GM19463 (cell line): ENCODE data around the gene FAM32A.
A peak's percentile ranks its signal among the peaks of the same experiment; 100 is the strongest.
"Not testable (repeated sequence)": the region's sequence is repeated elsewhere in the genome, so short reads cannot be mapped to it uniquely, and the experiment has no call there.

ENCODE experiments used
- ATAC-seq: cut with Tn5 transposase; IDR thresholded peaks from one replicate; pipeline ENCODE4 v1.9.1; 2021; ENCODE audit warnings: mild to moderate bottlenecking, moderate library complexity; ENCODE audit not compliant: unreplicated experiment

FAM32A gene

DNA sequence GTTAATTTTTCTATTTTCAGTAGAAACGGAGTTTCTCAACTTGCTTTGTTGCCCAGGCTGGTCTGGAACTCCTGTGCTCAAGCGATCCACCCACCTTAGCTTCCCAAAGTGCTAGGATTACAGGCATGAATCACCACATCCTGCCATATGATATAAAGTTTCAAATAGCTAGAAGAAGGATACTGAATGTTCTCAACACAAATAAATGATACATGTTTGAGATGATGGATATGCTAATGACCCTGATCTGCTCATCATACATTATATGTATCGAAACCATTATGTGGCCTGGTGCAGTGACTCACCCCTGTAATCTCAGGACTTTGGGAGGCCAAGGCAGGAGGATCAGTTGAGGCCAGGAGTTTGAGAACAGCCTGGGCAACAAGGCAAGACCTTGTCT, 23.4 kb upstream of the FAM32A start:
- ATAC-seq: no peak

DNA sequence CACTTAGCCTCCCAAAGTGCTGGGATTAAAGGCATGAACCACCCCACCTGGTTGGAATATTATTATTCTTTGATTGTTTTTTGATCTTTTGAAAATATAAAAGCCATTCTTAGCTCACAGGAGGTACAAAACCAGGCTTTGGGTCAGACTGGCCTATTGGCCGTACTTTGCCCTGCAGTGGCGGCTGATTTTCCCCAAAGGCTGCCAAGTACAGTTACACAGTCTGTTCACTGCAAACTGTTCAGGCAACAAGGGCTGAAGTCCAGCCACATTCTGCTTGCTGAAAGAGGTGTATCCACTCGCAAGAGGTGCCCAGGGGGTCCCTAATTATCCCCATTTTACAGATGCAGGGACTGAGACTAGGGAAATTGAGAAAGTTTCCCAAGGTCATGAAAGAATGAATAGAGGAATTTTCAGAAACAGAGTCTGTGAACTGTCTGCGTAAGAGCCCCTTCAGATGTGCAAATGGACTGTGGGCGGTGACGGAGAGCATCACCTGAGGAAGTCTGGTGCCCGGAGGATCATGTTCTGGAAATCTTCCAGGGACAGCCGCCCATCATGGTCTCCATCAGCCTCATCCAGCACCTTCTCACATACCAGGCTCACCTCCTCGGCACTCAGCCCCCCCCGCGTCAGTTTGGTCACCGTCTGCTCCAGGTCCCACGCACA, 20.9 kb upstream of the FAM32A start:
- ATAC-seq: no peak

DNA sequence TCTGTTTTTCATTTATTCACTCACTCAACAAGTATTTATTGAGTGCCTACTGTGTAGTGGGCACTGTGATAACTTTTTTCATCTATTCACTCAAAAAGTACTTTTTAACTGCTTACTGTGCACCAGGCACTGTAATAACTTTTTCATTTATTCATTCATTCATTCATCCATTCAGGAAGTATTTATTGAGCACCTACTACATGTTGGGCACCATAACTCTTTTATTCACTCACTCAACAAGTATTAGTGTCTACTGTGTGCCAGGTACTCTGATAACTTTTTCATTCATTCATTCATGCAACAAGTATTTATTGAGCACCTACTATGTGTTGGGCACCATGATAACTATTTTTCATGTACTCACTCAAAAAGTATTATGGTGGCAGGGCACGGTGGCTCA, 18.8 kb upstream of the FAM32A start:
- ATAC-seq: no peak

DNA sequence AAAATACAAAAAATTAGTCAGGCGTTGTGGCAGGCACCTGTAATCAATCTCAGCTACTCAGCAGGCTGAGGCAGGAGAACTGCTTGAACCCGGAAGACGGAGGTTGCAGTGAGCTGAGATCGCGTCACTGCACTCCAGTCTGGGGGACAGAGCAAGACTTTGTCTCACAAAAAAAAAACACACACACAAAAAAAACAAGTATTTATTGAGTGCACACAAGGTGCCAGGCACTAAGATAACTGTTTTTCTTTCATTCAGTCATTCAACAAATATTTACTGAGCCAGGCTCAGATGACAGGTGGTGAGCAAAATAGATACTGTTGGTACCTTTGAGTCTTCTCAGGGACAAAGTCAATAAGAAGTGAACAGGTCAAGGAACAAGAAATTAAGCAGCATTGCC, 18.2 kb upstream of the FAM32A start:
- ATAC-seq: no peak

DNA sequence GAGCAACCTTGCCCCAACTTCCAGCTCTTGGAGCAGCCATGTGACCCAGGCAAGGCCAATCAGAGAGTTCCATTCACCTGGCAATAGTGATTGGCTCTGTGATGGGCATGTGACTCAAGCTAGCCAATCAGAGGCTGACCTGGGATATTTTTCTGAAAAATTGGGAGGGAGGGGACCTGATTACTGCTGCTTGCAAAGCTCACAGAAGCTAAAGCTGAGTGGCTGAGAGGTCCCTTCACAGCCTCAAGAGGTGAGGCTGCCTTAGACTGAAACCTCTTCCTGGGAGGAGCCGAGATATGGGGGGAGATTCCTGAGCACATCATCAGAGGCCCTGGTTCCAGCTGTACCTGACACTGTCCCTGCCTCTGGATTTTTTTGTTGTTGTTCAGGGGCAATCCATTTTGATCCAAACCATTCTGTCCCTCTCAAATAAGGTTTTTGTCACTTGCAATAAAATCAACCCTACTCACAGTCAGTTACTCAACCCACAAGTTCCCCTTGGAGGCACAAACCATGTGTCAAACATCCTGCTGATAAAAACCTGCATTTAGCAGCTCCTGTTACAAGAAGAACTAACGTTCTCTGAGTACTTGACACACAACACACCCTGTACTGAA, 16.6 kb upstream of the FAM32A start:
- no peak for ATAC-seq

DNA sequence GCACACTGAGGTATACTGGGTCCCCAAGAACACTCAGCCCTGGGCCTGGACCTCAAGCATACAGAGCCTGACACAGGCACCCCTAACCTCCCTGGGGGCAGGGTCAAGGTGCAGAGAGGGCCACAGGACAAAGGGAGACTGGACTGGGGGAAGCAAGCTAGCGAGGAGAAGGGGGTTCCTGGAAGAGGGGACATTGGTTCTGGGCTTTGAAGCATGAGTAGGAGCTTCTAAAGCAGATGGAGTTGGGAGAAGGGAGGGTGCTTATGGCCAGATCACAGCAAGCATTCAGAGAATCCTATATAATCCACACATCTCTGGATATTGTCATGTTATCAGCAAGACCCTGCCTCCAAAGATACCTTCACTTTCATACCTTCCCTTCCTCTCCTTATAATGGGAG, 15.1 kb upstream of the FAM32A start:
- ATAC-seq: no peak

DNA sequence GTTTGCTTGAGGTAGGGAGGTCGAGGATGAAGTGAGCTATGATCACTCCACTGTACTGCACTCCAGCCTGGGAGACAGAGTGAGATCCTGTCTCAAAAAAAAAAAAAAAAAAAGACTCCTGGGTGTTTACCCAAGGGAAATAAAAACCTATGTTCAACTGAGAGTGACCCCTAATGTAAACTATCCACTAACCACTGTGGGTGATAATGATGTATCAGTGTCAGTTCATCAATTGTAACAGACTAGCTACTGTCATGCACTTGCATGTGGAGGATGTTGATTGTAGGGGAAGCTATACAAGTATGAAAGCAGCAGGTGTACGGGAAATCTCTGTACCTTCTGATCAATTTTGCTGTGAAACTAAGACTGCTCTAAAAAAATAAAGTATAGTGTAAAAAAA, 9.3 kb upstream of the FAM32A start:
- no peak for ATAC-seq

DNA sequence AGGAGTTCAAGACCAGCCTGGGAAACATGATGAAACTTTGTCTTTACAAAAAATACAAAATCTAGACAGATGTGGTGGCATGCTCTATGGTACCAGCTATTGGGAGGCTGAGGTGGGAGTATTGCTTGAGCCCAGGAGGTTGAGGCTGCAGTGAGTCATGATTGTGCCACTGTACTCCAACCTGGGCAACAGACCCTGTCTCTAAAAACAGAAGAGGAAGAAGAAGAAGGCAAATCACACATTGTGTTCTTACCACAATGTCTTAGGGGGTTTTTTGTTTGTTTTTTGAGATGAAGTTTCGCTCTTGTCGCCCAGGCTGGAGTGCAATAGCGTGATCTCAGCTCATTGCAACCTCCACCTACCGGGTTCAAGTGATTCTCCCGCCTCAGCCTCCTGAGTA, 6.3 kb upstream of the FAM32A start:
- ATAC-seq: not testable (repeated sequence)

DNA sequence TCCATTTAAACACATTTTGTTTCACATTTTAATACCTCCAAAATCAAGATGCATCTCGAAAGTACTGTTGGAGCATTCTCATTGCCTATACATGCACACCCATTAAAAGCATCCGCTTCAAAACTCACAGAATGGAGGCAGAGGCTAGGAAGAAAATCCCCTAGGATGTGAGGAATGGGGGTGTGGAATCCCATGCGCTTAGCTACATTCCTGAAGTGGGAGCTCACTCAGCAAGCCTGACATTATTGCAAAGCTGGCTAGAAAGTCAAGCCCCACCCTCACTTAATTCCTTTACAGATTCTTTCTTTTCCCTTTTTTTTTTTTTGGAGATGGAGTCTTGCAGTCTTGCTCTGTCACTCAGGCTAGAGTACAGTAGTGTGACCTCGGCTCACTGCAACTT, 4.6 kb upstream of the FAM32A start:
- ATAC-seq: no peak

DNA sequence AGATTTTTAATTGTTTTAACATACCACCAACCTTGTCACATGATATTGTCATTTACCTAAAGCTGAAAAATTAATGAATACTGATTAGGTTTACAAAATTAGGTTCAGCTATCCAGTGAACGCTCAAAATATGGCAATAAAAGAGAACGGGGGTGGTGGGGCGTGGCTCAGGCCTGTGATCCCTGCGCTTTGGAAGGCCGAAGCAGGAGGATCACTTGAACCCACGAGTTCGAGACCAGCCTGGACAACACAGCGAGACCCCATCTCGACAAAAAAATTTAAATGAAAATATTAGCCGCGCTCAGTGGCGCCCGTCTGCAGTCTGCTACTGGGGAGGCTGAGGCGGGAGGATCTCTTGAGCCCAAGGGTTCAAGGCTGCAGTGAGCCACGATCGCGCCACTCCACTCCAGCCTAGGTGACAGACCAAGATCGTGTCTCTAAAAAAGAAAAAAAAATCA, 516 bp upstream of the FAM32A start:
- ATAC-seq: no peak

DNA sequence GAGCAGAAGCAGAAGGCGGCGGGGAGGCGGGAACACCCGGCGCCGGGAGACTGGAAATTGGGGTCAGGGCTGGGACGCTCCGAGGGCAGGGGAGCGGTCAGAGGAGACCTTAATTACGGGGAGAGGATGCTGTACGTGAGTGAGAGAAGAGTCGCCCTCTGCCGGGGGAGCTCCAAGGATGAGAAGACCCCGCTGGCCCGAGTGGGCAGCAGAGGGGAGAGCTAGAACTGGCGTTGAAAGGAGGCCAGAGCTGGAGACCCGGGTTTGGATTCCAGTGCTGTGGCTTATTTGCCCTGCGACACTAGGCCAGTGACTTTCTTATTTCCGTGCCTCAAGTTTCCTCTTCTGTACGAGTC, 536 bp downstream of the FAM32A start:
- no peak for ATAC-seq

DNA sequence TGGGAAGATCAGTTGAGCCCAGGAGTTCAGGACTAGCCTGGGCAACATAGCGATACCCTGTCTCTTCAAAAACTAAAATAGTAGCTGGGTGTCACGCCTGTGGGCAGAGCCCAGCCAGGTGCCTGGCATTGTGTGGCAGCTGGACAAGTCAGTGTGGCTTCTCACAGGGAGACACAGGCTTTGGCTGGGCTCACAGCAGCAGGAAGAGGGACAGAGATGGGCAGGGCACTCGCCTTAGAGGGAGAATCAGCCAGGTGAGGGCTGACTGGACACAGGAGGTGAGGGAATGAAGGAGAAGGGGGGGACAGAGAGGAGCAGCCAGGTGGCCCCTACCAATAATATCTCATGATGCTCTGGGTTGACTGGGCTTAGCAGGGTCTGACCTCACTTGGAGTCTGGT, 3.3 kb downstream of the FAM32A start:
- ATAC-seq: no peak

DNA sequence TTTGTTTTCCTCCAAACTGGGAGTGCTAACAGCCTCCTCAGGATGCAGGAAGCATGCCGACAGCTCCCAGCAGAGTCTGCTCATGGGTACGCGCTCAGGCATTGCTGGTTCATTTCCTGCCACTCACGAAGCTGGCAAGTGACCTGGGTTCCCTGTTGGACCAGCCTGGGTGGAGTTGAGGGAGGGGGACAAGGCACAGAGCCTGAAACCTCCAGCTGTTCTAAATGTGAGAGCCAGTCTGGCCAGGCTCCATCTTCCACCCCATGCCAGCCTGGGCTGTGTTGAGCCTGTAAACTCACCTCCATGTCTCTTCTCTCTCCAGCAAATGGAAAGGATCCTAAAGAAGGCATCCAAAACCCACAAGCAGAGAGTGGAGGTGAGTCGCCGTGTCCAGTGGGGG, 5.0 kb downstream of the FAM32A start:
- no peak for ATAC-seq

DNA sequence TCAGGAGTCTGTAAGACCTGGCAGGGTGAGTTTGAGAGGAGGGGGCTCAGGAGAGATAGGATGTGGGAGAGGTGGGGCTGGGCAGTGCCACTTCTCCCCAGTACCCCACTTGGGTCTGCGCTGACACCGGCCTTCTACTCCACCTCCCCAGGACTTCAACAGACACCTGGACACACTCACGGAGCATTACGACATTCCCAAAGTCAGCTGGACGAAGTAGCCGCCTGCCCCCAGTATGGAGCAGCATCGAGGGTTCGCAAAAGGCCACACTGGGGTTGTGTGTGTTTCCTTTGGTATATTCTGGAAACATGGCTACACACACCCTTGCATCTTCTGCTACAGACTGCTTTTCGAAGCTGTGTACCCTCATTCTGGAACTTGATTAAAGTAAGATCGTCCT, 5.5 kb downstream of the FAM32A start:
- ATAC-seq: no peak

DNA sequence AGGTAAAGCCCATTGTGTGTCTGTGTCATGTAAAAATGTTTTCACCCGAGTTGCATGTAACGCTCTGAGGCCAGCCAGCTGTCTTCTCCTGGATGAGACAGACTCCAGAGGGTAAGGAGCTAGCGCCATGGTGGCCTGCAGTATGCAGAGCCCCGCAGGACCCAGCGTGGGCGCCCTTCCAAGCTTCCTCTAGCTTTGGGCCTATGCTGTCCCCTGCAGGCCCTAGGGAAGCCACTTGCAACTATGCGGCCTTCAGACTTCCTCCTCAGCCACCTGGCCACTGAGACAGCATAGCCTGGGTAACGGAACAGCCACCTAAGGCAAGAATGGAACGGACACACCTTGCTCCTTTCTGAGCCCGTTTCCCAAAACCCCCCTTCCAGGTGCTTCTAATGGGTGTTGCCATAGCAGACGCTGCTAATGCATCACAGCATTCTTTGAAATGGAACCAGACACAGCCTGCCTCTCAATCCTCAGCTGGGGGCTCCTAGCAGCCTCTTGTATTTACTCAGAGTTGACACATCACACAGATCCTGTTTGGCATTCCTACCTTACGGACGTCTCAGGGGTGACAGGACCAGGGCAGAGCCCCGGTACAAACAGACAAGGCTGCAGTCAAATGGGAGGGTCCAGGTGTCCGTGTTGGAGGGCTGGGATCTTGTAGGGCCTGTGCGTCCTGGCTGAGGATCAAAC, 6.2 kb downstream of the FAM32A start:
- ATAC-seq: no peak

DNA sequence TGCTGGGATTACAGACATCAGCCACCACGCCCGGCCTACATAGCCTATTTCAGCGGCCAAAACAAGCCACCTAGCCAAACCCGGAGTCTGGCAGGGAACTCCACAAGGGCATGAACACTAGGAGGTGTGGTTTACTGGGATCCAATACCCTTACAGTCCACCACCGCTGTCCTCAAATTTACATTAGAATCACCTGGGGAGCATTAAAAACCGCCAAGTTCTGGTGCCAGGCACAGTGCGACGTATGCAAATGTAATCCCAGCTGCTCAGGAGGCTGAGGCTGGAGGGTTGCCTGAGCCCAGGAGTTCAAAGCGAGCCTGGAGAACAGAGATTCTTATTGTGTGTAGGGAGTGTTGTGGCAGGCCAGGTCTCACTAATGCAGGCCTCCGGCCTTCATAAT, 8.3 kb downstream of the FAM32A start:
- no peak for ATAC-seq

DNA sequence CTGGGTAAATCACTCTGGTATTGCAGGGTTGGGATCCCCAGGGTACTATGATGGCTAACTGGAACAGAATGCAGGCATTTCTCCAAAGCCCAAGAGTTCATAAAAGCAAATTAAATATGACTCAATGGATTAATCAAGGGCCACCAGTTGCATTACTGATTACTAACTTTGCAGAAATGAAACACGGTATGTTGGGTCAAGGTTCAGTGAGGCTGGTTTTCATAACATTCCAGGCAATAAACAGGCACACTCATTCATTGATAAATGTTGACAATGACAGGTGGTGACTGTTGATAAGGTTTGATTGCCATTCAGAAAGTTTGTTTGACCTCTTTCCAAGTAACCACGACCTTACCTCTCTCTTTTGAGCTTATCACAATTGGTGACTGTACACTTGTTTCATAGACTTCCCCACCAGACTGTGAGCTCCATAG, 12.0 kb downstream of the FAM32A start:
- no peak for ATAC-seq

DNA sequence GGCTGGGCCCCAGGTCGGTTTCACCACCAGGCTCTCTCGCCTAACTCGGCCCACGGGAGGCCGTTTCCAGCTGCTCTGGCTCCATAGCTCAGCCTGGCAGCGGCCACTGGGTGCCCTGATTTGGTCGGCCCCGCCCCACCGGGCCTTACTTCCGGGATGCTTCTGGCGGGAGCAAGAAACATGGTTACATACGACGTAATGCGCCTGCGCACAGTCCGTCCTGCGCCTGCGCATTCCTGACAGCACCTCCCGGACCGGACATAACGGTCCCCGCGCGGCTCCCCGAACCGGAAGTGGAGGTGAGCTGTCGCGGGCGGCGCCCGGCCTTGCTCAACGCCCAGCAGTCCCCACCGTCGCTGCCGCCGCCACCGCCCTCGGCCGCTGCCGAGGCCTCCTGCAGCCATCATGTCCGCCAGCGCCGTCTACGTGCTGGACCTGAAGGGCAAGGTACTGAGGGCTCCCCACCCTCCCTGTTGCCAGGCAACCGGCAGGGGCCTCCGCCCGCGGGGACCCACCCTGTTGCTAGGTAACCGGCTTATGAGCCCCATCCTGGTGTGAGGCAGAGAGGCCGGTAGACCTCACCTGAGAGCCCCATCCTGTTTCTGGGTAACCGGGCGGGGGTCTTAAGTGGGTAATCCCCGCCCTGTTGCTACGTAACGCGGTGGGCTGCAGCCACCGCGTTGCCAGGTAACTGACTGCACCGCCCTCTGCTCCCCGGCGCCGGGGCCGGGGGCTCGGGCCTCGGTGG, 12.6 kb downstream of the FAM32A start, which contains the start of gene AP1M1:
Gene AP1M1 (plus strand): TSS at position 290 of the 748 bp plus-strand sequence. CDS start 116 bp downstream, at position 406.
- peak; percentile 90 for ATAC-seq

DNA sequence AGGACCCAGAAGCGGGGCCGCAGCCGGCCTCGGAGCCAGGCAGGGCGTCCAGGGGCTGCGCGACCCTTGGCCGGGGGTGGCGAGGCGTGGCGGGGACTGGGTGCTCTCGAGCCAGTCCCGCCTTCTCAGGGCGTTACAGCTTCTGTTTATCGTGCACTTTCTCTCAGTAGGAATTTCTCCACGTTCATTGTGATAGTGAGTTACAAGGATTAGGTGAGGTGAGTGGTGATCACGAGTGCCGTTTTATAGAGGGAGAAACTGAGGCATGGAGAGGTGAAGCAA, 13.1 kb downstream of the FAM32A start:
- ATAC-seq: no peak

DNA sequence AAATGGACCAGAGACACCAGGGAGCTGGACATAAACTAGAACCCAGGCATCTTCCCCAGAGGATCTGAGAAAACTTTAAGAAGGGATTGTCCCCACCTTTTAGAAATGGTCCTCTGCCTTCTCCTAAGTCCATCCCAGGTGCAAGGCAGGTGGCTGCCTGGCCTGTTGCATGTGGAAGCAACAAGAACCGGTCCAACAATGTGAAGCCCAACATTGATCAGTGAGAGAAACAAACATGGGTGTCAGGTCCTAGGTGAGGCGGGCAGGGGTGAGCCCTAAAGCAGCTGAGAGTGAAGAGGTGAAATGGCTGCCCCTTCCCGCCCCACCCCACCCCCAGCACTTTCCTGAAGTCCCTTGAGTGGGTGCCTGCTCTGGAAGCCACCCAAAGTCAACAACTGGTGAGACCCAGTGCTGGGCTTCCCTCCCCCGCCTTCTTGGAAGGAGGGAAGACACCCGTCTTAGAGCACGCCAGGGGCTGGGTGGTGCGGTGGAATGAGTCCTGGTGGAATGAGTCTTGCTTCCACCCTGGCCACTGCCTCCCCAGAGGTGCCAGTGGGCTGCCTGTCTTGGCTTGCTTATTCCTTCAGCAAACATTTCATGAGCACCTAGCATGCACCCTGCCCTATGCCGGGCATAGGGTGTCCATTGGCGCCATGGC, 14.2 kb downstream of the FAM32A start:
- ATAC-seq: no peak
